MCF 10A (cell line): Measurements from ENCODE around the gene ATP10B. TPM values are rescaled to one million over a fixed set of nuclear protein-coding genes. Genes with fewer than 3 reads are reported as not detected.

Source experiments
- BruUV-seq: library from RNA; stranded (reverse); fragments of 400-500 nt; replicated peaks from 2 replicates; lab custom pipeline; 2021; lab: Mats Ljungman, UMichigan
- CTCF ChIA-PET: fragments of 300-600 bp; sonication (Branson Sonifier 250); formaldehyde crosslinking; extraction: SDS; loops from one replicate; lab custom pipeline; 2021; ENCODE audit warnings: antibody characterized with exemption, inconsistent platforms; lab: Yijun Ruan, JAX
- POLR2A ChIA-PET: fragments of 300-600, 350-650 bp; sonication (Branson Sonifier 250); formaldehyde crosslinking; extraction: SDS; loops from one replicate; lab custom pipeline; 2020; ENCODE audit warnings: antibody characterized with exemption, inconsistent platforms; lab: Yijun Ruan, JAX
- DNase-seq: peaks from one replicate; pipeline ENCODE4 v3.0.0-alpha.2; 2018; ENCODE audit not compliant: unreplicated experiment
- H3K27ac Mint-ChIP-seq: one replicate; pipeline ENCODE4 v1.8.0; 2022; ENCODE audit warnings: mild to moderate bottlenecking, low read depth, mixed read lengths; ENCODE audit not compliant: unreplicated experiment
- H3K27me3 Mint-ChIP-seq: one replicate; pipeline ENCODE4 v1.8.0; 2022; ENCODE audit warnings: mixed read lengths; ENCODE audit not compliant: insufficient read depth, unreplicated experiment
- H3K36me3 Mint-ChIP-seq: one replicate; pipeline ENCODE4 v1.8.0; 2022; ENCODE audit warnings: mild to moderate bottlenecking, moderate library complexity, mixed read lengths; ENCODE audit not compliant: insufficient read depth, unreplicated experiment
- H3K4me1 Mint-ChIP-seq: one replicate; pipeline ENCODE4 v1.8.0; 2022; ENCODE audit warnings: mixed read lengths; ENCODE audit not compliant: insufficient read depth, unreplicated experiment
- H3K4me3 Mint-ChIP-seq: one replicate; pipeline ENCODE4 v1.8.0; 2022; ENCODE audit warnings: mild to moderate bottlenecking, moderate library complexity, mixed read lengths; ENCODE audit not compliant: unreplicated experiment
- H3K9me3 Mint-ChIP-seq: one replicate; pipeline ENCODE4 v1.8.0; 2022; ENCODE audit warnings: mixed read lengths; ENCODE audit not compliant: unreplicated experiment
- intact Hi-C: fragments of 100-400 bp; cut with micrococcal nuclease; formaldehyde crosslinking; loops from 2 replicates; pipeline ENCODE4 v1.14.1; 2022
- total RNA-seq: library from RNA; stranded (reverse); gene quantifications from 2 replicates; pipeline ENCODE4 v1.2.3, GENCODE V29; 2022
- TF ChIP-seq, protein P1 (sequence below): fragments of 200-600 bp; IDR thresholded peaks from one replicate; pipeline ENCODE4 v1.8.0; 2022; ENCODE audit warnings: antibody characterized with exemption, mild to moderate bottlenecking; ENCODE audit not compliant: unreplicated experiment

The ATP10B gene
- total RNA-seq, 1 experiment from 2014 or later: not detected

DNA sequence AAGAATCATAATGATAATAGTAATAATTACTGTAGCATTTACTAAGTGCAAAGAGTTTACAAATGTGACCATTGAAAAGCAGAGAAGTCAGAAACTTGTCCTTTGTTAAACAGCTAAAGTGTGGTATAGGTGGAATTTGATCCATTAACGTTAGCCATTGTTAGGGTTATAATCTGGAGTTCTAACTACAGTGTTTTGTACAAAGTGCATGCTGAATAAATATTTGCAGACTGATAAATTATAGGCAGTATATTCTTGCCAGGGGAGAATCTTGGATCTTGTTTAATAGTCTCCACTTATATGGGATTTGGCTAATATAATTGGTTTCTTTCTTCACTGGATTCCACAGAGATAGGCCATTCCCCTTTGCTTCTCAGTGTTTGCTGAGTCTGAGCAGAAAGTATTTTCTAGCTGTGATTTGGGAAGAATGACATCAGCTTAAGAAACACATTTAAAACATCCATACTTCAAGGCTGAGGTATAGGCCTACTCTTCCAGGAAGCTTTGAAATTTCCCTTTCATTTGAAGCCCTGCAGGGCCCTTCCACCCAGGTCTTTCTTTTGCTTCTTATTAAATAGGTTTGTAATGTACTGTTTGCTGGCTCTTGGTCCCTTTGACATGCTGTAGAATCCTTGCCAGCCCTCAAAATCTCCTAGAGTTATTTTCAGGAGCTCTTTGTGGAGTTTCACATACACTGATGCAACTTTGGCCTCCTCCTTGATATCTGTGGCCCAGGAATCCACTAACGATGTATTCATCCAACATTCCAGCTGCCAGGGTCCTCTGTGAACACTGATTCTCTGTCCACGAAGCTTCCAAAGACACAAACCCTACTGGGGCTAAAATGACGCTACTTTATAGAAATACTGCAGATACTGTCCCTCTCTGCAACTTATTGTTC is 51.4 kb downstream of the ATP10B start:
- ChIA-PET POLR2A (no interaction called here), CTCF (interaction anchor here (0.7 to 1.5 kb wide), 6 partner anchors 9 to 558 kb away, joined by 3 to 5 read pairs (median 3); no protein-coding TSS in a partner anchor)
- H3K27ac Mint-ChIP-seq: no peak overlapping the region
- no peak for DNase-seq
- TF ChIP-seq, protein P1, sequence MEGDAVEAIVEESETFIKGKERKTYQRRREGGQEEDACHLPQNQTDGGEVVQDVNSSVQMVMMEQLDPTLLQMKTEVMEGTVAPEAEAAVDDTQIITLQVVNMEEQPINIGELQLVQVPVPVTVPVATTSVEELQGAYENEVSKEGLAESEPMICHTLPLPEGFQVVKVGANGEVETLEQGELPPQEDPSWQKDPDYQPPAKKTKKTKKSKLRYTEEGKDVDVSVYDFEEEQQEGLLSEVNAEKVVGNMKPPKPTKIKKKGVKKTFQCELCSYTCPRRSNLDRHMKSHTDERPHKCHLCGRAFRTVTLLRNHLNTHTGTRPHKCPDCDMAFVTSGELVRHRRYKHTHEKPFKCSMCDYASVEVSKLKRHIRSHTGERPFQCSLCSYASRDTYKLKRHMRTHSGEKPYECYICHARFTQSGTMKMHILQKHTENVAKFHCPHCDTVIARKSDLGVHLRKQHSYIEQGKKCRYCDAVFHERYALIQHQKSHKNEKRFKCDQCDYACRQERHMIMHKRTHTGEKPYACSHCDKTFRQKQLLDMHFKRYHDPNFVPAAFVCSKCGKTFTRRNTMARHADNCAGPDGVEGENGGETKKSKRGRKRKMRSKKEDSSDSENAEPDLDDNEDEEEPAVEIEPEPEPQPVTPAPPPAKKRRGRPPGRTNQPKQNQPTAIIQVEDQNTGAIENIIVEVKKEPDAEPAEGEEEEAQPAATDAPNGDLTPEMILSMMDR: no peak
- no peaks in the 10 kb centered on the region for H3K27me3 Mint-ChIP-seq
- no peaks in the 10 kb centered on the region for H3K36me3 Mint-ChIP-seq
- H3K9me3 Mint-ChIP-seq: no peaks in the 10 kb centered on the region
- intact Hi-C loops: loop anchor here (10.0 kb wide), 2 partner anchors 734 to 874 kb away; no protein-coding TSS in a partner anchor
- BruUV-seq: no TSS peak
- no peaks in the 10 kb centered on the region for H3K4me1 Mint-ChIP-seq
- no peak overlapping the region for H3K4me3 Mint-ChIP-seq

DNA sequence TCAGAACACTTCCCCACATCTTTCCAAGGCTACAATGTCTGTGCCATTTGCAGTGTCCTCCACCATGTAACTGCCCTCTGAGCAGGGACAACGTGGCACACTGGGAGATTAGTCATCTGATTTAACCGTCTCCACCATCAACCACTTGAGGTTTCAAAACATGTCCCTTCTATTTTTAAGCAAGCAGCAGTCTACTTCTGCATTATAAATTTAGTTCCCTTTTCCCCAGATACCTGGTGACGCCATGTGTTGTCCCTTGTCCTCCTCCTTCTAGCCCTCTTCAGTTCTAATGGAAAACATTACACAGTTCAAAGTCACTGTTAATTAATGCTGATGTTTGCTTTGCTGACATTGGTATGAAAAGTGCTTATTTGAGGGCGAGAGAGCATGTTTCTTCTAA is 52.8 kb downstream of the ATP10B start:
- no TSS peak for BruUV-seq
- Mint-ChIP-seq H3K9me3 (no peaks in the 10 kb centered on the region), H3K4me1 (no peaks in the 10 kb centered on the region), H3K27me3 (no peaks in the 10 kb centered on the region), H3K27ac (no peak overlapping the region), H3K36me3 (no peaks in the 10 kb centered on the region), H3K4me3 (no peak overlapping the region)
- DNase-seq: no peak
- ChIA-PET CTCF (interaction anchor here (0.7 kb wide), 1 partner anchor 740 kb away, joined by 3 read pairs; no protein-coding TSS in a partner anchor), POLR2A (interaction anchor here (0.7 to 1.5 kb wide), 2 partner anchors 10 to 1232 kb away, joined by 3 read pairs; no protein-coding TSS in a partner anchor)
- TF ChIP-seq, protein P1: no peak
- intact Hi-C loops: no loop called here

DNA sequence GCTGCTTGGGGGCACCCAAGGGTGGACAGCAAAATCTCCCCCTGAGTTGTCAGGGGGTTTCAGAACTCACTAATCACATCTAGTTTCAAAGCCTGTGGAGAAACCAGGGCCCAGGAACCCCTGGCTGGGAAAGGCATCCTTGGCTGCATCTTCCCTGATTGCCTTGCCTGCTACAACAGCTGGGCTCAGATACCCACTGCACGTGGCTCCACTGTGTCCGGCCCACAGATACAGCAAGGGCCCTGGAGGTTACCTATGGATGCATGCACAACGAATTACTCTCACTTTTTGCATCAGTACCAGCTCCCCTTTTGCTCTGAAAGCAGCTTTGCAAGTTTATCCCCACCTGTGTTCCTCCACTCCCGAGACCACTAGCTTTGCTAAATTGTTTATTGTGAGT is 55.0 kb downstream of the ATP10B start:
- Mint-ChIP-seq H3K9me3 (no peaks in the 10 kb centered on the region), H3K4me3 (no peak overlapping the region), H3K27me3 (no peaks in the 10 kb centered on the region), H3K36me3 (no peaks in the 10 kb centered on the region), H3K4me1 (no peaks in the 10 kb centered on the region), H3K27ac (no peak overlapping the region)
- CTCF ChIA-PET: interaction anchor here (1.0 to 1.4 kb wide), 2 partner anchors 9 to 10 kb away, joined by 4 to 7 read pairs; no protein-coding TSS in a partner anchor
- POLR2A ChIA-PET: interaction anchor here (0.7 to 1.2 kb wide), 2 partner anchors 12 to 122 kb away, joined by 3 to 4 read pairs; no protein-coding TSS in a partner anchor
- TF ChIP-seq, protein P1: no peak
- DNase-seq: no peak
- BruUV-seq: no TSS peak
- intact Hi-C loops: no loop called here

DNA sequence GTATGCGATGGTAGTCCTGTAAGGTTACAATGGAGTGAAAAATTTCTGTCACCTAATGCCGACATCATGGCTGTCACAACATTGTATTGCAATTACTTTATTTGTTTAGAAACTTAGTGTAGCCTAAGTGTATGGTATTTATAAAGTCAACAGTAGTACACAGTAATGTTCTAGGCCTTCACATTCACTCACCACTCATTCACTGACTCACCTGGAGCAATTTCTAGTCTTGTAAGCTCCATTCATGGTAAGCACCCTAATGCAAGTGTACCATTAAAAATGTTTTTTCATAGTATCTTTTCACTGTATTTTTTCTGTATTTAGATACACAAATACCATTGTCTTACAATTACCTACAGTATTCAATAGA is 58.5 kb downstream of the ATP10B start:
- Mint-ChIP-seq H3K4me1 (no peaks in the 10 kb centered on the region), H3K27me3 (no peaks in the 10 kb centered on the region), H3K36me3 (no peaks in the 10 kb centered on the region), H3K4me3 (no peak overlapping the region), H3K9me3 (no peaks in the 10 kb centered on the region), H3K27ac (no peak overlapping the region)
- POLR2A ChIA-PET: no interaction called here
- intact Hi-C loops: no loop called here
- CTCF ChIA-PET: interaction anchor here (0.6 to 2.7 kb wide), 2 partner anchors 9 to 268 kb away, joined by 3 to 9 read pairs; no protein-coding TSS in a partner anchor
- TF ChIP-seq, protein P1: no peak
- BruUV-seq: no TSS peak
- no peak for DNase-seq
